HG03139 (cell line): ENCODE data around the gene ACAP3.

Experiments
- ATAC-seq: cut with Tn5 transposase; IDR thresholded peaks from one replicate; pipeline ENCODE4 v1.9.1; 2021; ENCODE audit not compliant: unreplicated experiment

The ACAP3 gene

DNA sequence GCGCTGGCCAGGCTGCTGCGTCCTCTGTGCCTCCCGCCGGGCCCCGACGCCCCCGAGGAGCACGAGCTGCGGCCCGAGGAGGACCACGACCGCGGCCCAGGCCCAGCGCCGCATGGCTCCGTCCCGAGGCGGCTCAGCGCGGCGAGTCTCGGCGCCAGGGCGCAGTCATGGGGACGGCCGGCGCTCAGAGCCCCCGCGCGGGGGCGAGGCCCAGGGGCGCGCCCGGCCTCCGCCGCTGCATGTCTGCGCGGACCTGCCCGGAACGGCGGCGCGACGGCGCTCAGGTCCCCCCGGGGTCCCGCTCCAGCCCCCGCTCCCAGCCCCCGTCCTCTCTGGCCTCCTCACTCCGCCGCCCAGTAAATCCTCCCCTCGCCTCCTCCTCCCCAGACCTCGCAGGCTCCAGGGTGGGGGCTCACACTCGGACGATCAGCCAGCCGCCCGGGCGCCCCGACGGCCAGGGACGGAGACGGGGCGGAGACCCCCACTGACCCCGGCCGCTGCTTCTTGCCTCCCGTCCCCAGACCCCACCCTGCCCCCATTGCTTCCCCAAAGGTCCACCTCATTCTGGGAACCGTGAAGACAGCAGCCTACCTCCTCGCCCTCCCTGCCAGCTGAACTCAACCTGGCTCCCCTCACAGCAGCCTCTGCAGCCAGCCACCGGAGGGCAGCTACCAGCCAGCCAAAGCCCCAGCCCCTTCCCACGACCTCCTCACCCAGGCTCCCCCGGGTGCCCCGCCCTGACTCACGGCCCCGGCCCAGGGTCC, 61.0 kb downstream of the ACAP3 start, which contains the start of gene C1QTNF12:
TSS of gene C1QTNF12 (minus strand) at position 146 of the 764 bp plus-strand sequence. CDS start at position 114, 32 bp downstream.
- ATAC-seq: no peak

DNA sequence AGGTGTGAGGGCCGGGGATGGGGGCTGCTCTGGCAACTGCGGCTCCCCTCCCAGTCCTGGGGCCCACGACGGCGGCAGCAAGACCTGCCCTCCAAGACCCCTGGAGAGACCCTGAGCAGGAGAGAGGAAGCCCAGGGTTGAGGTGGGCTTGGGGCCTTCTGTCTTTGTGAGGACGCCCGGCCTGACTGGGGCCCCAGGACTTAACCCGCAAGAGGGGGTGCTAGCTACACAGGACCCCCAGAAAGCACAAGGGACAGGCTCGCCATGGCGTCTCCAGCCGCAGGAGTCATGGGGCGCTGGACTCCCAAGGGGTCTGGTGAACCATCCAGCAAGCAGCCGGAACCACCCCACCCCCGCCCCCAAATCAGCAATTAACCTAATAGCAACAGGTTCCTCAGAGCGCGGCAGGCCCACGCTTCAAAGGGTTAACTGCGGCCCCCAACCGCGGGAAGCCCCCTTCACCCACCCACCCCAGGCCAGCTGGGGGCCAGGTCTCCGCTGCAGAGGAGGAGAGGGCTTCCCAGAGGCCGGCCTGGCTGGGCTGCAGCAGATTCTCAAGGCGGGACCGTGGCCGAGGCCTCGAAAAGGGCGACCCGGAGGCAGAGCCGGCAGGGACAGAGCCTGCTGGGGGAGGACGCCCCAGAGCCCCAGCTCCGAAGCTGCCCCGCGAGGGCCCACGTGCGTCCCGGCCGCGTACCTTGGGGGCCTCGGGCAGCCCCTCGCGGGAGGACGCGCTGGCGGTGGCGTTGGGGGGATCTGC, 61.7 kb downstream of the ACAP3 start:
- no peak for ATAC-seq

DNA sequence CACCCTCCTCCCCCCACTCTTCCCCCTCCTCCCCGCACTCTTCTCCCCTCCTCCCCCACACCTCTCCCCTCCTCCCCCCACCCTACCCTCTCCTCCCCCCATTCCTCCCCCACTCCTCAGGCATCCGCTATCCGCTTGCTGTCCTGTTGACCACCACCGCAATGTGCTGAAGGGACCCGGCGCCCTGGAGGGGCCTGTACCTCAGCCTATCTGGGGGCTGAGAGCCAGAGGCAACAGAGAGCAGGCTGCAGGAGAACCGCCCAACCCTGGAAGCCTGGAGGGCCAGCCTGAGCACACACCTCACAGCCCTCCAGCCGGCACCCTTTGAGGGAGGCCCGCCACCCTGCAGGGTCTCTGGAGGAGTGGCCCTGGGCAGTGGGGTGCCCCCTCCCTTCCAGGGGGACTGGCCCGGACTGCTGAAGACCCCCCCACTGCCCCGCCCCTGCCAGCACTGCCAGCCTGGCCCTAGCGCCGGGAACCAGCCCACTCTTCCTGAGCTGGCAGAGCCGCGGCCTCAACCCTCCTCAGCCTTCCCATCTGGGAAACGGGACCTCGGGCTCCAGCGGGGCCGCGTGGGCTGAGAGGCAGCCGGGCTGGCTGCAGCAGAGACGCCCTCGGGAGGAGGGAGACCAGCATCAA, 62.4 kb downstream of the ACAP3 start:
- no peak for ATAC-seq

DNA sequence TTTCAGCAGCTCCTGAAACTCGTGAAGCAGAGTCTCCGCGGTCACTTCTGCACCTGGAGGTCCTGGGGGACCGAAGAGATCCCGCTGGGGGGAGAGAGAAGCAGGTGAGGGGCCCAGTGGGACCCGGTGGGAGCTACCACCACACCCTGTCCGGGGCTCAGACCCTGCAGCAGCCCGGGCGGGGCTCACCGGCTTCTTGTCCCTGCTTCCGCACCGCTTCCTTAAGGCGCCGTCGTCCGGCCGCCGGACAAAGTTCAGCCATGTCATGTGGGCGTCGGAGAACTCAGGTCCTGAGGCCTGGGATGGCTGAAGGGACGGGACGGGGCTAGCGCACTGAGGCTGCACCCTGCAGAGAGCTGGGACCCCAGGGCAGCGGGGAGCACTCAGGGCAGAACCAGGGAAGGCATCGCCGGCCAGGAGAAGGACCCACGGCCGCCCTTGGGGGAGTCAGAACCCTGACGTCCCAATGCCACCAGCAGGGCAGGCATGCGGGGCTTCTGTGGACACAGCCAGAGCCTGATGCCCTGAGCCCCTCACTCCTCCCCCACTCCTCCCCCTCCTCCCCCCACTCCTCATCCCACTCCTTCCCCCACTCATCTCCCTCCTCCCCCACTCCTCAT, 63.4 kb downstream of the ACAP3 start:
- no peak for ATAC-seq

DNA sequence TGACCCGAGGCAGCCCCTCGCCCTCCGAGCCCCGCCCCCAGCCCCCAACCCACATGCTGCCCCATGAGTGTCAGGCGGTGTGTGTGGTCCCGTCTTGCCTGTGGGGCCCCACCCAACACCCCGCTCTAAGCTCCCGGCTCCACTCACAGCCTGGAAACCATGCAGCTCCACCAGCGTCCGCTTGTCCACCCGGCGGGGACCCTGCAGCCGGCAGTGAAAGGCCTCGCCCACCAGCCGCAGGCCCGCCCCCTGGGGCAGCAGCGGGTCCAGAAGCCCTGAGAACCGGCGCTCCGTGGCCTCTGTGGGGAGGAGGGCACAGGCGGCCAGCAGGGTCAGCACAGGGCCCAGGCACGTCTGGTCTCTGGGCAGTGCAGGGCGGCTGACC, 63.9 kb downstream of the ACAP3 start:
- ATAC-seq: no peak

DNA sequence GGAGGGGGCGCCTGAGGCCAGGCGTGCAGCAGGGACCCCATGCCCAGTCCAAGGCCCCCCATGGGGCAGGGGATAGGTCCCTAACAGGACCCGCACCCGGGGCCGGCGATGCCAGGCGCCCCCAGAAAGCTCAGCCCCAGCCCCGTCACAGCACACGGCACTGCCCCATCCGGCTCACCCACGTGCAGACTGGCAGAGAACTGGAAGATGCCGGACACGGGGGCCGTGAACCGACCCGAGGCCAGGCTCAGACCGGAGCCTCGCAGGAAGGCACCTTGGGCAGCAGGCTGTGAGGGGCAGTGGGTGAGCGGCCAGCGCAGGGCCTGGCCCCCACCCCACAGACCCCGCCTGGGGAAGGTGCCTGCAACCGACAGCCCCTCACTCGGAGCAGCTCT, 64.5 kb downstream of the ACAP3 start:
- no peak for ATAC-seq

DNA sequence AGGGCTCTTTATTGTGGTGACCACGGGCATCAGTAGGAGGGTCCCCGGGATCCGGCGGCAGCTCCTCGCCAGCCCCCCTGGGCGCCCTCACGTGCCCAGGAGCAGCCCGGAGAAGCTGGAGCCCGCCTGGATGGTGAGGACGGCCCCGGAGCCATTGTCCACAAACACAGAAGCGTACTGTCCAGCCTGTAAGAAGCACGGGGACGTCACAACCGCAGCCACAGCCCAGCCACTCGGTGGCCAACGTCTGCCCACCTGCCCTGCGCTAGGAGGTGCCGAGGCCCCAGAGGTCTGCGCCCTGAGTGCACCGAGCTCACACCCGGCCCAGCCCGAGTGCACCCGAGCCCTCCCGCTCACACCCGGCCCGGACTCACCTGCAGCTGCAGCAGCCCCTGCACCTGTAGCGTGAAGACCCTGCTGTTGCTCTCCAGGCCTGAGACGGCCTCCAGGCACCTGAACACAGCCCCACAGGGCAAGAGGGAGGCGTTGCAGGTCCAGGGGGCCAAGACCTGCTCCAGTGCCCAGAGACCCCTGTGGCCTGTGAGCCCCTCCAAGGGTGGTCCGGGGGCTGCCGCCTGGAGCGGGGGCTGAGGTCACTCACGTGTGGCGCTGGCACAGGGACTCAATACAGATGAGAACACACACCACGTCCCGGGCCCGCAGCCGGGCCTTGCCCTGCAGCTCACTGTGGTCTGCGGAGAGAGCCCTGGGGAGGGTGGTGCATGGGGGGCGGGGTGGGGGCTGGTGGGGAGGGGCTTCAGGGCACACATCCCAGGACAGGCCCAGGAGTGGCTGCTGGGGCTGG, 65.1 kb downstream of the ACAP3 start:
- no peak for ATAC-seq
